Suppressor macrophage treated with lipopolysaccharide for 1 hour (primary cell): ENCODE results near the gene GID8.
A peak's percentile ranks its signal among the peaks of the same experiment; 100 is the strongest.

Experiments used
- DNase-seq, 3 donors: peaks; one replicate each; pipeline ENCODE4 v3.0.0-alpha.2; 2020 to 2022

GID8 gene

GRCh38 chr20:62945771-62946339 is 7.9 kb downstream of the GID8 start:
- no peak for DNase-seq

GRCh38 chr20:62946918-62947317 is 9.0 kb downstream of the GID8 start:
- no peak for DNase-seq

GRCh38 chr20:62947532-62948300 is 9.8 kb downstream of the GID8 start:
- no peak for DNase-seq

- DNase-seq, result no peak
These were observed 11.3 kb downstream of the GID8 start for GRCh38 chr20:62949153-62949821.

GRCh38 chr20:62949962-62950361 is 12.0 kb downstream of the GID8 start:
- DNase-seq, result peak; percentile 36 to 46 (median 37)

- no peak for DNase-seq
These were observed 12.8 kb downstream of the GID8 start for GRCh38 chr20:62950741-62951140.

- no peak for DNase-seq
These were observed 13.4 kb downstream of the GID8 start for GRCh38 chr20:62951143-62951895.

GRCh38 chr20:62951896-62952372 is 14.0 kb downstream of the GID8 start:
- no peak for DNase-seq

GRCh38 chr20:62952373-62952967 is 14.5 kb downstream of the GID8 start, which contains the start of gene SLC17A9:
Gene SLC17A9 (plus strand): TSS chr20:62952709. CDS start chr20:62952831, 122 bp downstream.
- peak; percentile 92 to 97 (median 95) for DNase-seq

- peak in 1 of 3 donors; percentile 22 for DNase-seq
These were observed 15.3 kb downstream of the GID8 start for GRCh38 chr20:62952968-62953838.

GRCh38 chr20:62953839-62954703 is 16.1 kb downstream of the GID8 start:
- peak; percentile 86 to 91 (median 88) for DNase-seq

GRCh38 chr20:62955519-62956386 is 17.8 kb downstream of the GID8 start:
- DNase-seq, result no peak

- no peak for DNase-seq
These were observed 18.6 kb downstream of the GID8 start for GRCh38 chr20:62956387-62957135.

GRCh38 chr20:62957136-62958117 is 19.5 kb downstream of the GID8 start:
- DNase-seq, result no peak

- no peak for DNase-seq
These were observed 20.6 kb downstream of the GID8 start for GRCh38 chr20:62958388-62959100.

GRCh38 chr20:62959101-62959971 is 21.4 kb downstream of the GID8 start:
- no peak for DNase-seq
